ENCODE results near the gene TPST2.

TPST2 gene

DNA sequence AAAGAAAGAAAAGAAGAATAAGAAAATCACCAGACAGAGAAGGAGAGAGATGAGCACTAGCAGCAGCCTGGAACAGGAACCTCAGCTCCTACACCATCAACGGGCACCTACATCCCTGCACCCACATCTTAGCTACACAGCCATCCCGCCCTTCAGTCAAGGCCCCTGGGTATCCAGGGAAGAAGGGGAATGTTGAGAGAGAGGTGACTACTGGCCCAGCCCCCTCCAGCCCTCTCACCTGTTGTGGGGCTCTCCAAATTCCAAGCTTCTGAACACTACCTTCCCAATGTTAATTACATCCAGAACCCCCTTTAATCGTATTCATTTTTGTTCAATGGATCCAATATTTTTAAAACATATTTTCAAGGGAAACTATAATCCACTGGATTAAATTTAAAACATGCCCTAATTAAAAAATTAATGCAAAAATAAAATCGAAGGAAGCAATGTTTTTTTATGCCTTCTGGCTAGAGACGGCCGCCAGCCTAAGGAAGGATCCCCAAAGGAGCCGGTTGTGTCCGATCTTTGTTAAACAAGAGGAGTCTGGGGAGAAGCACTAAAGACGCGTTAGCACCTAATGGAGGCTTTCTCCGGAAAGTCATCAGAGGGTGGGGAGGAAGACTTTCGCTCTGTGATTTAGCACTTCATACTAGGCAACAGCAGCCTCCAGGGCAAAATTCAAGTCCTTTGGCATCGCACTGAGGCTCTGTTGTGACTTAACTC, 9.5 kb downstream of the TPST2 start:
- Histone ChIP-seq H3K27me3 (ENCODE audit: control insufficient read depth, insufficient read depth, low read length) (no peaks in the 10 kb centered on the region), H3K9me3 (ENCODE audit: control insufficient read depth, insufficient read depth, low read length) (no peaks in the 10 kb centered on the region), H3K36me3 (ENCODE audit: control insufficient read depth, insufficient read depth, low read length) (0 out of 2 replicates have a peak, but pooled peaks cover 3% of the 10 kb centered on the region), H3K4me3 (ENCODE audit: low read length) (no peak overlapping the region), H3K27ac (ENCODE audit: low read length) (no peak overlapping the region), H3K4me1 (ENCODE audit: control insufficient read depth, insufficient read depth, low read length) (peaks cover 6% of the 10 kb centered on the region)
- 100% methylated on average over 1 of the region's 13 CpGs for WGBS (ENCODE audit: insufficient coverage, insufficient read length)
- no peak for DNase-seq (ENCODE audit: low read depth, low spot score)

DNA sequence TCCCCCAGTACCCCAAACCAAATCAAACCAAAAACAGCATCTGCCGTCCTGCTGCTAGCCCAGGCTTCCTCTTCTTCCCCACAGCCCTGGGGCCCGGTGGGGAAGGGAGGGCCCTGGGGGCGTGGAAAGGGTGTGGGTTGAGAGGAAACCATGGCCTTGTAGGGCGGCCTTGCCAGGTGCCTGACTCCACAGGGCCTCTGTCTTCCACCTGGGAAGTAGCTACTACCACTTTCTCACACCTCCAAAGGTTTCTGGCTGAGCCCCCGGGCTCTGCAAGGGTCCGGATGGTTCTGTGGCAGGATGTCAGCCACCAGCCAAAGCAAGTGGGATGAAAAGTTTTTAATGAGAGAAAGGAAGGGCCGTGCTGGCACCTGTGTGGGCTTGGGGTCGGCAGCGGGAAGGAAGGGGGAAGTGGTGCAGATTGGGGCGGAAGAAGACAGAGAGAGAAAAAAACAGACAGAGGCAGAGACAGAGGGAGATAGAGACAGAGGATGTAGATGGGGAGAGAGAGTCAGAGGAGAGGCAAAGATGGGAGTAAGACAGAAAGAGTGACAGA, 10.5 kb downstream of the TPST2 start:
- H3K4me1 ChIP-seq (ENCODE audit: control insufficient read depth, insufficient read depth, low read length): peaks cover 6% of the 10 kb centered on the region
- H3K36me3 ChIP-seq (ENCODE audit: control insufficient read depth, insufficient read depth, low read length): 0 out of 2 replicates have a peak, but pooled peaks cover 3% of the 10 kb centered on the region
- no CpG with 5 or more reads among the region's 10 CpGs for WGBS (ENCODE audit: insufficient coverage, insufficient read length)
- H3K27me3 ChIP-seq (ENCODE audit: control insufficient read depth, insufficient read depth, low read length): no peaks in the 10 kb centered on the region
- H3K9me3 ChIP-seq (ENCODE audit: control insufficient read depth, insufficient read depth, low read length): no peaks in the 10 kb centered on the region
- no peak overlapping the region for H3K4me3 ChIP-seq (ENCODE audit: low read length)
- H3K27ac ChIP-seq (ENCODE audit: low read length): no peak overlapping the region
- no peak for DNase-seq (ENCODE audit: low read depth, low spot score)

DNA sequence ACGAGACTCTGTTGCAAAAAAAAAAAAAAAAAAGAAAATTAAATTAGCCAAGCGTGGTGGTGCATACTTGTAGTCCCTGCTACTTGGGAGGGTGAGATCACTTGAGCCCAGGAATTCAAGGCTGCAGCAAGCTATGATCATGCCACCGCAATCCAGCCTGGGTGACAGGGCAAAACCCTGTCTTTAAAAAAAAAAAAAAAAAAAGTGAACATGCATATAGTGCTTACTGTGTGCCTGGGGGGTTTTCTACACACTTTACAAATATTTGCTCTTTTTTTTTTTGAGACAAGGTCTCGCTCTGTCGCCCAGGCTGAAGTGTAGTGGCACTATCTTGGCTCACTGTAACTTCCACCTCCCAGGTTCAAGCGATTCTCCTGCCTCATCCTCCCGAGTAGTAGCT, 12.9 kb downstream of the TPST2 start:
- DNase-seq (ENCODE audit: low read depth, low spot score): no peak
- H3K4me1 ChIP-seq (ENCODE audit: control insufficient read depth, insufficient read depth, low read length): peaks cover 6% of the 10 kb centered on the region
- no peaks in the 10 kb centered on the region for H3K36me3 ChIP-seq (ENCODE audit: control insufficient read depth, insufficient read depth, low read length)
- WGBS (ENCODE audit: insufficient coverage, insufficient read length): no CpG with 5 or more reads among the region's 7 CpGs
- H3K9me3 ChIP-seq (ENCODE audit: control insufficient read depth, insufficient read depth, low read length): no peaks in the 10 kb centered on the region
- H3K27me3 ChIP-seq (ENCODE audit: control insufficient read depth, insufficient read depth, low read length): no peaks in the 10 kb centered on the region
- H3K4me3 ChIP-seq (ENCODE audit: low read length): no peak overlapping the region
- no peak overlapping the region for H3K27ac ChIP-seq (ENCODE audit: low read length)

DNA sequence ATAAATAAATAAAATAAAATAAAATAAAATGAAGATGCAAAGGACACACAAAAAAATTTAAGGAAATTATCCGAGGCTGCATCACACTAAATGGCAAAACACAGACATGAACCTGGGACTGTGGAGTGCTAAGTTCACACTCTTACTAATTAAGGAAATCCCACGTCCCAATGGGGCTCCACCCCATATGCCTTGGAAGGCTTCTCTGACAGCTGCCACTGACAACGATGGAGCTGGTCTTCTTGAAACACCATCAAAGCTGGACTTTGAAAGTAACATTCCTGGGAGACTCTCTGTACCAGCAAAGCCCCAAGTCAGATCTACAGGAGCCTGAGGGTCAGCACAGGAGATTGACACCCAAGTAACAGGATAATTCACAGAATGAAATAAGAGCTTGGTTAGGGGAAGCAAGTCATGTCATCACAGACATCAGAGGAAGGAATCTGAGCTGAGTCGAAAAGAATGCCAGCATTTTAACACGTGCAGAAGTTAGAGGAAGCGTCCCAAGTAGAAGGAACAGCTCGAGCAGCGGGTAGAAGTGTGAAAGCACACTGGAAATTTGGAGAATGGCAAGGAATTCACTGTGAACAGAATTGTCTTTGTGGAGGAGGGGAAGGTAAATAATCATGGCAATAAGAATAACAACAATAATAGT, 13.8 kb downstream of the TPST2 start:
- H3K36me3 ChIP-seq (ENCODE audit: control insufficient read depth, insufficient read depth, low read length): no peaks in the 10 kb centered on the region
- H3K27me3 ChIP-seq (ENCODE audit: control insufficient read depth, insufficient read depth, low read length): no peaks in the 10 kb centered on the region
- no peak for DNase-seq (ENCODE audit: low read depth, low spot score)
- WGBS (ENCODE audit: insufficient coverage, insufficient read length): no CpG with 5 or more reads among the region's 8 CpGs
- peaks cover 5% of the 10 kb centered on the region for H3K4me1 ChIP-seq (ENCODE audit: control insufficient read depth, insufficient read depth, low read length)
- no peak overlapping the region for H3K27ac ChIP-seq (ENCODE audit: low read length)
- H3K4me3 ChIP-seq (ENCODE audit: low read length): no peak overlapping the region
- H3K9me3 ChIP-seq (ENCODE audit: control insufficient read depth, insufficient read depth, low read length): no peaks in the 10 kb centered on the region

DNA sequence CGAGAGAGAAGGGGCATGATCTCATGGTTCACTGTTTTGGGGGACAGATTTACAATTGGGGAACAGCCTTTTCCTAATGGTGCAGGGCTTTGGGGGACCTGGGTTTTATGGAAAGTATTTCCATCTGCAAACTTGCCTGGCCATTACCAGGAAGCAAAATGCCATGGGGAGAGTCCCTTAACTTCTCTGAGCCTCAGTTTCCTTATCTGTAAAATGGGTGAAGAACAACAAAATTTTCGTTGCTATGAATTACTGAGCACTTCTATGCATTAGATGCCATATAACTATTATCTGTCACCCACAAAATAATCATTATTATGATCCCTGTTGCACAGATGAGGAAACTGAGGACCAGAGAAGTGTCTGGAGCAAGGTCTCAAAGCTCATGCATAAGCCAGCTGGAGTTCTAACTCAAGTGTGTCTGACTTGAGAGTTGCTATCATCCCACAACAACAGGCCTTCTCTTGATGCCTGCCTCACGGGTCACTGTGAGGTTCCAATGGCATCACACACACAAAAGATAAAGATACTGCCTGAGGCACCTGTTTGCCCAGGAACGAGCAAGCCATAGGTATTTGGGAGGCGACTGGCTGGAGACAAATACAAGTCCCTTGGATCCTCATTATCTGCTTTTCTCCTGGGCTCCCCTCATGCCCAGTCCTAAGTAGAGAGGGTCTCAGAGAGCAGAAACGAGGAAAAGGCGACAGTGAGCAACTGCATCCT, 15.8 kb downstream of the TPST2 start:
- H3K27me3 ChIP-seq (ENCODE audit: control insufficient read depth, insufficient read depth, low read length): no peaks in the 10 kb centered on the region
- no peak overlapping the region for H3K27ac ChIP-seq (ENCODE audit: low read length)
- WGBS (ENCODE audit: insufficient coverage, insufficient read length): no CpG with 5 or more reads among the region's 7 CpGs
- no peak for DNase-seq (ENCODE audit: low read depth, low spot score)
- H3K36me3 ChIP-seq (ENCODE audit: control insufficient read depth, insufficient read depth, low read length): no peaks in the 10 kb centered on the region
- H3K4me1 ChIP-seq (ENCODE audit: control insufficient read depth, insufficient read depth, low read length): peaks cover 3% of the 10 kb centered on the region; the same call in 1 of the 2 replicates
- no peaks in the 10 kb centered on the region for H3K9me3 ChIP-seq (ENCODE audit: control insufficient read depth, insufficient read depth, low read length)
- no peak overlapping the region for H3K4me3 ChIP-seq (ENCODE audit: low read length)

DNA sequence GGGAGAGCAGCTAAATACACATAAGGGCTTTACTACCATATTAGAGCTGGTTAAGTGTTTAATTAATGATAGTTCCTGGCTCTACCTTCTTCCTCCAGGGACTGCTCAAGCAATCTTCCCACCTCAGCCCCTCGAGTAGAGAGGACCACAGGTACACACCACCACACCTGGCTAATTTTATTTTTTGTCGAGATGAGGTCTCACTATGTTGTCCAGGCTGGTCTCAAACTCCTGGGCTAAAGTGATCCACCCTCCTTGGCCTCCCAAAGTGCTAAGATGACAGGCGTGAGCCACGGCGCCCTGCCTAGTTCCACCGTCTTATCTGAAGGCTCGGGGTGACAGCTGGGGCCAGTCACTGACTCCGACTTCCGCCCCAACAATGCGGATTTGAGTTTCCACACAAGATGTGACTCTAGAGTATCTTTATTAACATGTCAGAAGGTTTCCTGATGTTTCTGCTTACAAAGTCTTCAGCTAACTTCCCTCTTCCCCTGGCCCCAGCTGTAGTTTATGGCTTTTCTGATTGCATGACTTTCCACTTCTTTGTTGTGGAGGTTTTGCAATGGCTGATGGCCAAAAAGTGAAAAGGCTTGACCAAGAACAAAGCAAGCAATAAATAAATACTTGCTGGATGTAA, 16.8 kb downstream of the TPST2 start:
- H3K27me3 ChIP-seq (ENCODE audit: control insufficient read depth, insufficient read depth, low read length): no peaks in the 10 kb centered on the region
- H3K4me3 ChIP-seq (ENCODE audit: low read length): no peak overlapping the region
- no peaks in the 10 kb centered on the region for H3K9me3 ChIP-seq (ENCODE audit: control insufficient read depth, insufficient read depth, low read length)
- H3K27ac ChIP-seq (ENCODE audit: low read length): no peak overlapping the region
- no peak for DNase-seq (ENCODE audit: low read depth, low spot score)
- H3K4me1 ChIP-seq (ENCODE audit: control insufficient read depth, insufficient read depth, low read length): peaks cover 2% of the 10 kb centered on the region; the same call in 1 of the 2 replicates
- no CpG with 5 or more reads among the region's 10 CpGs for WGBS (ENCODE audit: insufficient coverage, insufficient read length)
- no peaks in the 10 kb centered on the region for H3K36me3 ChIP-seq (ENCODE audit: control insufficient read depth, insufficient read depth, low read length)

DNA sequence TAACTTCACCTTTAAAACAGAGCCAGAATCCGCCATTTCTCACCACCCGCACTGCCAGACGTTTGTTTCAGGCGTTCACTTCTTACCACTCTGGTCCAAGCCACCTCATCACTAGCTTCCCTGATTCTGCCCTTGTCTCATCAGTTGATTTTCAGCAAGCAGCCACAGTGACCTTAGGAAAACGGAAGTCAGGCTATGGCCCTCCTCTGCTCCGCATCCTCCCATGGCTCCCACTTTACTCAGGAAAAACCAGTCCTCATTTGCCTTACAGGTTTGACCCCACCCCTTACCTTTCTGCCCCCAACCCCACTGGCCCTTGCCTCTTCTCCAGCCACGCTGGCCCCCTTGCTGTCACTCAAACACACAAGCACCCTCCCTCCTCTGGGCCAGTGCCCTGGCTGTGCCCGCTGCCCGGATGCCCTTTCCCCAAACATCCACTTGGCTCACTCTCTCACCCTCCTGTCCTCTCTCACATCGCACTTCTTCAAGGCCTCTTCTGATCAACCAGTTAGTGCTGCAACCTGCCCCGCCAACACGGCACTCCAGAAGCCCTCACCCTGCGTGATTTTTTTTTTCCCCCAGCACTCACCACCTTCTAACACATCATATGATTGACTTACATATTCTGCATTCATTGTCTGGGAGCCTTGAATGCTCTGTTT, 18.9 kb downstream of the TPST2 start:
- DNase-seq (ENCODE audit: low read depth, low spot score): no peak
- no CpG with 5 or more reads among the region's 13 CpGs for WGBS (ENCODE audit: insufficient coverage, insufficient read length)
- no peak overlapping the region for H3K27ac ChIP-seq (ENCODE audit: low read length)
- H3K4me1 ChIP-seq (ENCODE audit: control insufficient read depth, insufficient read depth, low read length): peaks cover 8% of the 10 kb centered on the region
- no peak overlapping the region for H3K4me3 ChIP-seq (ENCODE audit: low read length)
- H3K27me3 ChIP-seq (ENCODE audit: control insufficient read depth, insufficient read depth, low read length): no peaks in the 10 kb centered on the region
- H3K36me3 ChIP-seq (ENCODE audit: control insufficient read depth, insufficient read depth, low read length): no peaks in the 10 kb centered on the region
- no peaks in the 10 kb centered on the region for H3K9me3 ChIP-seq (ENCODE audit: control insufficient read depth, insufficient read depth, low read length)

DNA sequence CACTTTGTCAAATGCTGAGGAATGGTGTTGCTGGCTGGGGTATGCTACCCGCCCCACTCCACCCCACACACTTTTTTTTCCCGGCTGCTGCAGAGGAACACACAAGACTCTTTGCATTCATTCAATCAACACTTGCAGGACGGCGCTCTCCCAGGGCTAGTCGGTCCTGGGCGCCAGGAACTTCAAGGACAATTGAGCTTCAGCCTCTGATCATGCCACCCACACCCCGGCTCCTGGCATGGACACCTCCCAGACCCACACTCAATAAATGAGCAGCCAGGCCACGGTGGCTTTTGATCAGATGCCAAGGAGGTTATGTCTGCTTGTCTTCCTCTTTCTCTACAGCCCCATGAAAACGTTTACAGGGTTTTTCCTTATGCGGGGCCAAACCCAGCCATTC, 19.8 kb downstream of the TPST2 start:
- no peak overlapping the region for H3K4me3 ChIP-seq (ENCODE audit: low read length)
- WGBS (ENCODE audit: insufficient coverage, insufficient read length): no CpG with 5 or more reads among the region's 10 CpGs
- H3K27me3 ChIP-seq (ENCODE audit: control insufficient read depth, insufficient read depth, low read length): no peaks in the 10 kb centered on the region
- no peaks in the 10 kb centered on the region for H3K36me3 ChIP-seq (ENCODE audit: control insufficient read depth, insufficient read depth, low read length)
- peaks cover 10% of the 10 kb centered on the region for H3K4me1 ChIP-seq (ENCODE audit: control insufficient read depth, insufficient read depth, low read length)
- no peak overlapping the region for H3K27ac ChIP-seq (ENCODE audit: low read length)
- no peaks in the 10 kb centered on the region for H3K9me3 ChIP-seq (ENCODE audit: control insufficient read depth, insufficient read depth, low read length)
- no peak for DNase-seq (ENCODE audit: low read depth, low spot score)

DNA sequence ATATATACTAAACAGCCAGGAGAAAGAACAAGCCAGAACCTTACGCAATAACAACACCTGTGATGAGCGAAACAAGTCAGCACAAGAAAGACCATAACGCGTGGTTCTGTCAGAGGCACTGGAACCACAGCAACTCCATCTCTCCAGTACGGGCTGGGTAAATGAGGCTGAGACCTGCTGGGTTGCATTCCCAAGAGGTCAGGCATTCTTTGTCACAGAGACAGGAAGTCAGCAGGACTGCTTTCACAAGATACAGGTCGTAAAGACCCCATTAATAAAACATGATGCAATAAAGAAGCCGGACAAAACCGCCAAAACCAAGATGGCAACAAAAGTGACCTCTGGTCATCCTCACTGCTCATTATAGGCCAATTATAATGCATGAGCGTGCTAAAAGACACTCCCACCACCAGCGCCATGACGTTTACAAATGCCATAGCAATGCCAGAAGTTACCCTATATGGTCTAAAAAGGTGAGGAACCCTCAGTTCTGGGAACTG, 21.7 kb downstream of the TPST2 start:
- no CpG with 5 or more reads among the region's 11 CpGs for WGBS (ENCODE audit: insufficient coverage, insufficient read length)
- Histone ChIP-seq H3K4me1 (ENCODE audit: control insufficient read depth, insufficient read depth, low read length) (peaks cover 18% of the 10 kb centered on the region), H3K27ac (ENCODE audit: low read length) (no peak overlapping the region), H3K36me3 (ENCODE audit: control insufficient read depth, insufficient read depth, low read length) (no peaks in the 10 kb centered on the region), H3K9me3 (ENCODE audit: control insufficient read depth, insufficient read depth, low read length) (no peaks in the 10 kb centered on the region), H3K27me3 (ENCODE audit: control insufficient read depth, insufficient read depth, low read length) (no peaks in the 10 kb centered on the region), H3K4me3 (ENCODE audit: low read length) (no peak overlapping the region)
- DNase-seq (ENCODE audit: low read depth, low spot score): peak; percentile 64
